IPS-18c (cell line): ENCODE data around the gene PDE8A.

Experiments
- H3K4me3 ChIP-seq: 2 replicates; pipeline ENCODE4 v1.7.0; 2013; ENCODE audit warnings: low read depth, mild to moderate bottlenecking, low read length, moderate library complexity; ENCODE audit not compliant: insufficient read depth
- H3K9me3 ChIP-seq: one replicate; pipeline ENCODE4 v1.6.1; 2013; ENCODE audit warnings: mild to moderate bottlenecking, low read length, moderate library complexity; ENCODE audit not compliant: control insufficient read depth, insufficient read depth

The PDE8A gene

DNA sequence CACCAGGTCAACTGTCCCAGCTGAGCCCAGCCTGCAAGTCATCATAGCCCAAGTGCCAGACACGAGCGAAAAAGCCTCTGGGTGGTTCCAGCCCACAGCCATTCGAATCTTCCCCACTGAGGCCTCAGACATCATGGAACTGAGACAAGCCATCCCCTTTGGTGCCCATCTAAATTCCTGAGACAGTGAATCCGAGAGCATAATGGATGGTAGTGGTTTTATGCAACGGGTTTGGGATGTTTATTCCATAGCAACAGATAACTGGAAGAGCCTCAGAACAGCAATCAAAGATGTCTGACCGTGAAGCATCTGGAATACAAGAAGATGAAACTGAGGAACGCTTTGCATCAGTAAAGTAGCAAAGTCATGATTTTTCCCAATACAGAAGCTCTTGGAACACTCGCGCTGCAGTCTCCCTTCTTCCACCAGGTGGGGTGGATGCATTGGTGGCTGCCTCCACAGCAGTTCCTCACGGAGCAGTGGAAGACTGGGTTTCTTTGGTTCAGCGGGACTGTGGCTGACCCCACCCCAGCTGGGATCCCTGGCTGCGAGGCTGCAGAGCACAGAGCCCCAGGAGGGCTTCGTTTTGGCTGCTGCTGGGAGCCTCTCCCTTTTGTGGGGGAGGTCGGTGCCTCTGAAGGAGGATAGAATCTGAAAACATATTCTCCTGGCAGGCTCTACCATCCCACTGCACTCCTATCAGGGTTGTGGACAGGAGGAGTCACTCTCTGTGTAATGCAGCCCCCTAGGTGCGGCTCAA is 26.4 kb upstream of the PDE8A start:
- no peaks in the 10 kb centered on the region for H3K9me3 ChIP-seq
- H3K4me3 ChIP-seq, result no peak overlapping the region

- no peaks in the 10 kb centered on the region for H3K9me3 ChIP-seq
- H3K4me3 ChIP-seq, result no peak overlapping the region
These were observed 25.5 kb upstream of the PDE8A start for GRCh38 chr15:84956199-84956598.

DNA sequence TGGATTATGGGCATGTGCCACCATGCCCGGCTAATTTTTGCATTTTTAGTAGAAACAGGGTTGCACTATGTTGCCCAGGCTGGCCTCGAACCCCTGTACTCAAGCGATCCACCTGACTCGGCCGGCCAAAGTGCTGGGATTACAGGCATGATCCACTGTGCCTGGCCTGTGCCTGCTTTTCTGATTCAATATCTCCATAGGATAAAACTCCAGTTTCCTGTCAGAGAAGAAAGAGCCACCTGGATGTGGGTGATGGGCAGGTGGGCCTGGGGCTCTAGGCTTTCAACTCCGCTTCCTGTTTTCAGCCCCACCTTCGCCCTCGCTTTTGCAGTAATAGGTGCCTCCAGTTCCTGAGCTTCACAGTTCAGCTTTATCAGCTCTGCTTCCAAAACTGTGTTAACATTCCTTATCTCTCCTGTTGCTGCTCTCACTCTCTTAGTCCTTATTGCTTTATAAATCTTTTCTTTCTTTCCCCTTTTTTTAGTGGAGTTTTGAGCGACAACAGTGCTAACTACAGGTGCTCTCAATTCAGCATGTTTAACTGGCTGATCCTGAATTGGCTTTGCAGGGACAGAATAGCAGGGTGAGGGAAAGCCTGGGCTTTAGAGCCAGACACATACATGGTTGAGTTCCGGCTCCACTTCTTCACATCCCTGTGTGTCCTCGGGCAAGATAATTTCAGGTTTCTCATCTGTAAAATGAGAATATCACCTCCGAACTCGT is 21.1 kb upstream of the PDE8A start:
- H3K9me3 ChIP-seq, result peaks cover 5% of the 10 kb centered on the region
- no peak overlapping the region for H3K4me3 ChIP-seq

DNA sequence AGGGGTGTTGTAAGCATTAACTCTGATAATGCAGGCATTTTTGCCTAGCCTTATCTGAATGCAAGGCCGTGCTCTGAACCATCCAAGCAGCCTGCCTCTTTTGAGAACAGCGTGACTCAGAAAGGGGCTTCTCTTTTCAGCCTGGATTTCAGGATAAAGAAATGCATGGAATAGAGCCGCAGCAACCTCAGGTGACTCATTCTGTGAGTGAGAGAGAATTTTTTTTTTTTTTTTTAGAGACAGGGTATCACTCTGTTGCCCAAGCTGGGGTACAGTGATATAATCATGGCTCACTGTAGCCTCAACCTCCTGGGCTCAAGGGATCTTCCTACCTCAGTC is 20.6 kb upstream of the PDE8A start:
- Histone ChIP-seq H3K4me3 (no peak overlapping the region), H3K9me3 (peaks cover 5% of the 10 kb centered on the region)

DNA sequence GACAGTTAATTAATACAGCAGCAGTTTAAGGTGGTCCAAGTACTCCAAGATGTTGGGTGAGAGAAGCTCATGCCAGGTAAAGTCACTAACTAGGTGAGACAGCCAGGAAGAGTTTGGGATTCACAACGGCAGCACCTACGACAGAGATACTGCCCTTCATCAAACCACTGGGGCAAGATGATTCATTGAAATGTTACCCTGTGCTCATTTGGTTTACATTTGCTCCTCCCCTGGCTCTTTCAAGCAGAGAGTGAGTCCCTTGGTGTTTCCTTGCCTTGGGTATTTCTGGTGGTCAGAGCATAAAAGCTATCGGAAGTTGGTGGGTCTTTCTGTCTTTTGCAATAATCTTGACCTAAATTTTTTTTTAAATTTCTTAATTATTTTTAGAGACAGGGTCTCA is 19.9 kb upstream of the PDE8A start:
- peaks cover 7% of the 10 kb centered on the region for H3K9me3 ChIP-seq
- no peak overlapping the region for H3K4me3 ChIP-seq

GRCh38 chr15:84962955-84963354 is 18.7 kb upstream of the PDE8A start:
- Histone ChIP-seq H3K9me3 (peaks cover 9% of the 10 kb centered on the region), H3K4me3 (no peak overlapping the region)

GRCh38 chr15:84967380-84967779 is 14.3 kb upstream of the PDE8A start:
- Histone ChIP-seq H3K4me3 (no peak overlapping the region), H3K9me3 (peaks cover 9% of the 10 kb centered on the region)

GRCh38 chr15:84968301-84968700 is 13.4 kb upstream of the PDE8A start:
- Histone ChIP-seq H3K9me3 (peaks cover 9% of the 10 kb centered on the region), H3K4me3 (no peak overlapping the region)

GRCh38 chr15:84969257-84969656 is 12.4 kb upstream of the PDE8A start:
- Histone ChIP-seq H3K9me3 (peaks cover 9% of the 10 kb centered on the region), H3K4me3 (no peak overlapping the region)

- H3K9me3 ChIP-seq, result peaks cover 4% of the 10 kb centered on the region
- H3K4me3 ChIP-seq, result no peak overlapping the region
These were observed 10.8 kb upstream of the PDE8A start for GRCh38 chr15:84970843-84971242.

DNA sequence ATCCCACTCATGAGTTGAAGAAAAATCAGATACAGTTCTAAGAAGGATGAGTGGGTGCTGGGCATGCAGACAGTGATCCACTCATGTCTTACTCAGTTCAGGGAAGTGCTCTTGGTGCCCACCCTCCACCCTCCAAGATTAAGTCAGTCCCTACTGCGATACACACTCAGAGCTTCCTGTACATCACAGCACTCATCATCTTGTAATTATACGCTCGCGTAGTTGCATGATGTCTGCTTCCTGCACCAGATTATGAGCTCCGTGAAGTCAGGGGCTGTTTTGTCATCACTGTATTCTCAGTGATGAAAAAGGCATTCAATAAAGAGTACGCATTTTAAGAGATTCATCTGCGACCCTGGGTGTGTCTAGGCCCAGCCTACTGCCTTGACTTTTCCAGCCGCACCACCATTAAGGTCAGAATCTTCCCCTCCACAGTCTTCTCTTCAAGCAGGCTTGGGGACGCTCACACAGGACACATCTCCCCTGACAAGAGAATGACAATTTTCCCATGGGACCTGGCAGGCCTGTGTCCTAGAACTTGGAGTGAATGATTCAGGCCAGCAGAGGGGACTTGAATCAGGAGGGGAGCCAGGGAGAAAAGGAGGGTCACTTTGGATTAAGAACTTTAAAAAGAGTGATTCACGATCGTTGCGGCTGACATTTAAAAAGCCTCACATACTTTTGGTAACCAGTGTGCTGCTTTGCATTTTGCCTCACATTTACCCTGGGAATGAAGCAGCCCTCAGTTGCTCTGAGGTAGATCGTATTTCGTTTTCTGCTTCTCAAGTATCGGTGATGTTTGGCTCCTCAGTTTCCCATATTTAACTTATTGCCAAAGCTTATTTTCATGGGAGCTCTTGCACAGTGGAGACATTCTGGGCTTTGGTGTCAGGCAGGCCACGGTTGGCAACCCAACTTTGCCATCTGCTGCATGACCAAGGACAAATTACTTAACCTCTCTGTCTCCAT is 7.9 kb upstream of the PDE8A start:
- Histone ChIP-seq H3K4me3 (no peak overlapping the region), H3K9me3 (no peaks in the 10 kb centered on the region)

- H3K9me3 ChIP-seq, result peaks cover 2% of the 10 kb centered on the region
- no peak overlapping the region for H3K4me3 ChIP-seq
These were observed 5.7 kb upstream of the PDE8A start for GRCh38 chr15:84975871-84976351.

DNA sequence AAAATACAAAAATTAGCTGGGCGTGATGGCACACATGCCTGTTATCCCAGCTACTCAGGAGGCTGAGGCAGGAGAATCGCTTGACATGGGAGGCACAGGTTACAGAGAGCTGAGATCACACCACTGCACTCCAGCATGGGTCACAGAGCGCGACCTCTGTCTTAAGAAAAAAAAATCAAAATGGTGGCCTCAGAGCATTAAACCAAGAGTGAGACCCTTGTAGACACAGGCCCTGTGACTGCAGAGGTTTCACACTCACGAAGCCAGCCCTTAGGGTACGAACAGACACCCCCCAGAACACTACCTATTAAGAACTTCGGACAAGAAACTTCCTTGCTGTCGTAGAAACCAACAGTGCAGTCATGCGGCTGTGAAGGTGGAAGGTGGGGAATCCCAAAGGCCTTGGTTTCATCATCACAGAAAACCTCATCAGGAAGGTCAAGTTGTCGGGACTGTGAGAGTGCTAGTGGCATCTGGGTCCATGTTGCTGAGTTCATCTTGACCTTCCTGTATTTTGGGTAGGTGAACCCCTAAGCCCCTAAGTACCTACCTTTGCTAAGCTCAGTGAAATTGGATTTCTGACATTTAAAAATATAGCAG is 4.8 kb upstream of the PDE8A start:
- H3K4me3 ChIP-seq, result no peak overlapping the region
- H3K9me3 ChIP-seq, result peaks cover 2% of the 10 kb centered on the region

DNA sequence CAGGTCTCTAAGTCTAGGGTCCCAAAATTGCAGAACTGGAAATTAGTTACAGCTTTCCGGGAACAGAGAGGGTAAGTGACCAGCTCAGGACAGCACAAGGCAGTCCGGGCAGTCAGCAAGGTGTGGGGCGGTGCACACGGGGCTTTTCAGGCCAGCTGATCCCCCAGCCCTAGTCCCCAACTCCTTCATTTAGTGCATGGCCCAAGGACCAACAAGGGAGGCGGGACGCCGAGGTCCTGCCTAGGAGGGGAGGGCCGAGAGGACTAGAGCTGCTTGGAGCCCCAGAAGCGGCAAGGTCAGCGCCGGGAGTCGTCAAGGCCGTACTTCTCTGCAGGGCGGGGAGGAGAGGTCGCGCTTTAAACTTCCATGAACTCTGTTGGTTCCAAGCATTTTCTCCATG is 2.0 kb upstream of the PDE8A start:
- Histone ChIP-seq H3K9me3 (peaks cover 2% of the 10 kb centered on the region), H3K4me3 (no peak overlapping the region; the same call in 1 of the 2 replicates)

GRCh38 chr15:84980196-84981053 is 1.2 kb upstream of the PDE8A start:
- Histone ChIP-seq H3K4me3 (peak overlapping the region; percentile 84), H3K9me3 (peaks cover 2% of the 10 kb centered on the region)

GRCh38 chr15:84981054-84981710 is 474 bp upstream of the PDE8A start:
- Histone ChIP-seq H3K4me3 (peak overlapping the region; percentile 84), H3K9me3 (peaks cover 2% of the 10 kb centered on the region)
